ENCODE measurements around the gene CDYL2.
"Not testable (repeated sequence)": the region's sequence is repeated elsewhere in the genome, so short reads cannot be mapped to it uniquely, and the experiment has no call there.

The CDYL2 gene

GRCh38 chr16:80806927-80807340 is 2.5 kb upstream of the CDYL2 start:
- DNase-seq = no peak

- no peak for DNase-seq
These were observed 1.9 kb upstream of the CDYL2 start for GRCh38 chr16:80806289-80806688.

GRCh38 chr16:80804056-80804525 is 307 bp downstream of the CDYL2 start:
- no peak for DNase-seq

GRCh38 chr16:80803339-80804055 is 901 bp downstream of the CDYL2 start:
- no peak for DNase-seq

GRCh38 chr16:80802902-80803301 is 1.5 kb downstream of the CDYL2 start:
- DNase-seq = no peak

- DNase-seq = no peak
These were observed 2.3 kb downstream of the CDYL2 start for GRCh38 chr16:80802138-80802537.

GRCh38 chr16:80794071-80794470 is 10.3 kb downstream of the CDYL2 start:
- no peak for DNase-seq

- DNase-seq = no peak
These were observed 12.4 kb downstream of the CDYL2 start for GRCh38 chr16:80792031-80792430.

- DNase-seq = no peak
These were observed 13.0 kb downstream of the CDYL2 start for GRCh38 chr16:80791411-80791810.

- DNase-seq = no peak
These were observed 13.6 kb downstream of the CDYL2 start for GRCh38 chr16:80790751-80791150.

GRCh38 chr16:80788027-80788426 is 16.4 kb downstream of the CDYL2 start:
- no peak for DNase-seq

- DNase-seq = not testable (repeated sequence)
These were observed 17.8 kb downstream of the CDYL2 start for GRCh38 chr16:80786561-80786960.

- no peak for DNase-seq
These were observed 19.4 kb downstream of the CDYL2 start for GRCh38 chr16:80784951-80785350.

- DNase-seq = no peak
These were observed 25.7 kb downstream of the CDYL2 start for GRCh38 chr16:80778703-80779102.

- DNase-seq = no peak
These were observed 27.5 kb downstream of the CDYL2 start for GRCh38 chr16:80776856-80777255.

- DNase-seq = no peak
These were observed 28.9 kb downstream of the CDYL2 start for GRCh38 chr16:80775450-80775849.

- no peak for DNase-seq
These were observed 37.6 kb downstream of the CDYL2 start for GRCh38 chr16:80766798-80767197.

- no peak for DNase-seq
These were observed 44.8 kb downstream of the CDYL2 start for GRCh38 chr16:80759419-80760162.

- no peak for DNase-seq
These were observed 49.9 kb downstream of the CDYL2 start for GRCh38 chr16:80754476-80754875.

GRCh38 chr16:80752541-80752940 is 51.9 kb downstream of the CDYL2 start:
- DNase-seq = no peak

- no peak for DNase-seq
These were observed 53.2 kb downstream of the CDYL2 start for GRCh38 chr16:80751167-80751566.

- no peak for DNase-seq
These were observed 58.2 kb downstream of the CDYL2 start for GRCh38 chr16:80746231-80746630.

- no peak for DNase-seq
These were observed 59.5 kb downstream of the CDYL2 start for GRCh38 chr16:80744856-80745255.

GRCh38 chr16:80743772-80744171 is 60.6 kb downstream of the CDYL2 start:
- no peak for DNase-seq
